ENCODE data around the gene SELPLG. TPM values are rescaled to one million over a fixed set of nuclear protein-coding genes. Genes with fewer than 3 reads are reported as not detected.
A peak's percentile ranks its signal among the peaks of the same experiment; 100 is the strongest.

The SELPLG gene
- total RNA-seq, 1 donor from 2014 or later = 4.2 TPM

DNA sequence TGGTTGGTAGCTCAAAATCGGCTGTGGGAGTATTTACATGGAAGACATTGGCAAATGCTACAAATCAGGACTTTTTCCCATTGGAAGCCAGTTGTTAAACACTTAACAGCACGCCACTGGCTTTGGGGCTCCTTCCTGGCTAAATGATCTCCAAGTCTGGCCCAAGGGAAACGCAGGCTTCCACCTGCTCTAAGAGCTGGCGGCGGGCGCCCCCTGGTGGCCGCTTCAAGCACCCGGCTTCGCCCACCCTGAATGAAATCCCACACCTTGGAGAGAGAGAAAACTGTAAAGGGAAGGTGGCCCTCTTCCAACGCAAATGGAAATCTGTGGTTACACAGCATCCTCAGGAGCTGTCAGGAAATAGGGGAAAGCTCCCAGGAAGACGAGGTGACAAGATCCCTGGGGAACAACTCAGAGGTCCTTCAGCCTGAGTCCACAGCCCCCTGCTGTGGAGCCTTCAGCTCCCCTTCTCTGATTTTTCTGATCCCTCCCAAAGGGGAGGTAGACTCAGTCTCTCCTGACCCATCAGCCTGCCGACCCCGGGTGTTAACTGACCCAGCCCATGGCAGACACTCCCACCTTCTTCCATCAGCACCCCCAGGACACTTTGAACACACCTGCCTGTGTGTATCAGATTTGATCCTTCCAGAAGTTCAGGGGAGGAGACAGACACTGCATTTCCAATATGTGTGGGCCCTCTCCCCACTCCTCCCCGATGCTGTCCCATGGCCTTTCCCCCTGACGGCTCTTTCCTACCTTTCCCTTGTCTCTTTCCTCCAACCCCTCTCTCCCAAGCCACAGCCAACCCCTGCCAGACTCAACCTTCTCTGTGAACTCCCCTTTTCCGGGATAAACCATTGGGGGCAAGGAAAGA is 15.4 kb downstream of the SELPLG start:
- peak; percentile 76 for DNase-seq

DNA sequence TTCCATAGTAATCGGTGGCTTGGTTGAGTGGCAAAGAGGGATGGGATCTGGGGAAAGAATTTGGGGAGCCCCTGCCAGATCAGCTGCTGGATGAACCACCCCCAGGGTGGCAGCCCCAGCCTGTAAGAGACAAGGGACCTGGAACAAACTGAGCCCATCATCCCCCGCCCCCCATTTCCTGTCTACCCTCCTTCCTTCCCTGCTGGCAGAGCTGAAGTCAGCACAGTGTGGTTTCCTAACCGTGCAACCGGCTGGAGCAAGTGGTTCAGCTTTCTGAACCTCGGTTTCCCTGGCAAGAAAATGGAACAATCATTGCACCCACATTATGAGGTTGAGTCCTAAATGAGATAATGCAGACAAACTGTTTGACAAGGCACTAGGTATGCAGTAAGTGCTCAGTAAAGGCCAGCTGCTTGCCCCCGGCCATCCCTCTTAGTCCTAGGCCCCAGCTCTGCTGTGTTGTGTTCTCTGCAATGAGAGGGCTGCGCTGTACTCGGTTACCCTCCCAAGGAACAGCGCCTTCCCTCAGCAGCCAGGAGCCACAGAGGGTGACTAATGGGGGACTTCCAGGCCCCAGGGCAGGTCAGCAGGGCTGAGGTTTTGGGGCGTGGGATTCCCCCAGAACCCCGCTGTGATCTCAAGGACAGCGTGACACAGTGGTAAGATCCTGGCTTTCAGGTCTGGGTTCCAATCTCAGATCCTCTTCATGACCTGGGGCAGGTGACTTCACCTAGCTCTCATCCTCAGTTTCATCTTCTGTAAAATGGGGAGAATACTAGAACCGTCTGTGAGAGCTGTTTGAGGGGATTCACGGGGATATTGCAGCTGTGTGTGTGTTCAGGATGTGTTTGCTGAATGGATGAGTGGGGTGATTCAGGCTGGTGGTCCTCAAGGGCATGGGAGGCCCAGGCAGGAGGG is 16.5 kb downstream of the SELPLG start:
- no peak for DNase-seq

DNA sequence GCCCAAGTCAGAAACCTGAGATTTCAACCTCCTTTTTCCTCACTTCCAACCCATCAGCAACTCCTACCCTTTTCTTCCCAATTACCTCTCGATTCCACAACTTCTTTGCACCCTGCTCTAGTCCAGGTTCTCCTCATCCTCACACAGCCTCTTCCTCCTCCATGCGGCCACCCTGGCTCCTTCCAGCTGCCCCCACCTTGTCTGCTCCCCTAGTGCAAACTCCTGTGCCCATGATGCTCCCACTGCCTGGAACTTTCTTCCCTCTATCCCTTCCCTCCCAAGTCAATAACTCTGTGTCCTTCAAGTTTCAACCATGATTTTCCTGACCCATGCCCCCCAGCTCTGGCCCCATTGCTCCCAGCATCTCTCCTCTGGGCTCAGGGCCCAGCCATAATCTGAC is 17.3 kb downstream of the SELPLG start:
- DNase-seq = no peak

DNA sequence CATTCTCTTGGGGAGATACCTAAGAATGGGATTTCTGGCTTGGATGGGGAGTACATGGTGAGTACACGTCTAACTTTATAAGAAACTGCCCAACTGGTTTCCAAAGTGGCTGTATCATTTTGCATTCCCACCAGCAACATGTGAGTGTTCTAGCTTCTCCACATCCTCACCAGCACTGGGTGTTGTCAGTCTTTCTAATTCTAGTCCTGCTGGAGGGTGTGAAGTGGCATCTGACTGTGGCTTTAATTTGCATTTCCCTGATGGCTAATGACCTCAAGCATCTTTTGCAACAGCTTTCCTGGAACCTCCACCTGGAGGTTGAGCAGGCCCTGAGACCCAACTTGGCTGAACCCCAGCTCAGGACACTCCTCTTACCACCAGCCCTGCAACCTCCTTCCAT is 17.8 kb downstream of the SELPLG start:
- no peak for DNase-seq

DNA sequence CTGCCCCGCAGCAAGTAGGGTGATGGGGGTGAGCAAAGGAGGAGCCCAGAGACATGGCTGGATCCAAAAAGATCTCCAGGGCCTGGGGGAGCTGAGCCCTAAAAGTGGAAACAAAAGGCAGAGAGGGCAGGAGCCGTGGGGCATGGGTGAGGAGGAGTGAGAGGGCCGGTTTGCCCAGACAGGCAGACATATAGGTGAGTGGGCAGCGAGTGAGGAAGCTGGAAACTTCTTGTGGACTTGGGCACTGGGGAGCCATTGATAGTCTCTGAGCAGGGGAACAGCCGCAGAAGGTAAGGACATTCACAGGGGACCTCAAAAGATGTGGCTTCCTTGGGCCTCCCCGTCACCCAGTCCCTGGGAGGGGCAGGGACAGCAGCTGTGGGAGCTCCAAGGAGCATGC is 19.1 kb downstream of the SELPLG start:
- DNase-seq = no peak

DNA sequence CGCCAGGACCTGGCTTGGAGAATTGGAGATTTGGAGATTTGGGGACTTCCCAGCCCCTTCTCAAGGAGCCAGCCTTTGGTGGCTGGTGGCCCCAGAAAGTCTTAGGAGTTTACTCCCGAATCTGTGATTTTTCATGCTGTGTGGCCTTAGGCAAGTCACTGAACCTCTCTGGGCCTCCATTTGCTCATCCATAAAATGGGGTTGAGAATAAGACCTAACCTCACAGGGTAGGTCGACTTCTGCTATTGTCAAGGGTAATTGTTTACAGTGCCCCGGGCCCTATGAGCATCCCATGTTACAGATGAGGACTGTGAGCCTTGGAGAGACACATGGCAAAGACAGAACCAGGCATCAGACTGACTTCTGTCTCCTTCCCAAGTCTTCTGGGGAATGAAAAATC is 19.7 kb downstream of the SELPLG start:
- no peak for DNase-seq

DNA sequence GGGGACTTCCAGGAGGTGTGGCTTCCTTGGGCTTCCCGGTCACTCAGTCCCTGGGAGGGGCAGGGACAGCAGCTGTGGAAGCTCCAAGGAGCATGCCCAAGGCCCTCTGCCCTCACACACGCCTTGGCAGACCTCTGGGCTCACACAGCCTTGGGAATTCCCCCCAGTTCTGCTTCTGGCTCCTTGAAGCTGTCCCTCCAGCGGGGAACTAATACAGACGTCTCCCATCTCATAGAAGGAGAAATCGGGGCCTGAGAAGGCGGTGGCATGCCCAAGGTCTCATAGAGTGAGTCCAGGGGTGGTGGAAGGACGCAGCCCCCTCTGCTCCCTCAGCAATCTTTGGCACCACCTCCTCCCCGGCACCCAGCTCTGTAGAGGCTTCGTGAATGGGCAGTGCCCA is 20.1 kb downstream of the SELPLG start:
- no peak for DNase-seq

DNA sequence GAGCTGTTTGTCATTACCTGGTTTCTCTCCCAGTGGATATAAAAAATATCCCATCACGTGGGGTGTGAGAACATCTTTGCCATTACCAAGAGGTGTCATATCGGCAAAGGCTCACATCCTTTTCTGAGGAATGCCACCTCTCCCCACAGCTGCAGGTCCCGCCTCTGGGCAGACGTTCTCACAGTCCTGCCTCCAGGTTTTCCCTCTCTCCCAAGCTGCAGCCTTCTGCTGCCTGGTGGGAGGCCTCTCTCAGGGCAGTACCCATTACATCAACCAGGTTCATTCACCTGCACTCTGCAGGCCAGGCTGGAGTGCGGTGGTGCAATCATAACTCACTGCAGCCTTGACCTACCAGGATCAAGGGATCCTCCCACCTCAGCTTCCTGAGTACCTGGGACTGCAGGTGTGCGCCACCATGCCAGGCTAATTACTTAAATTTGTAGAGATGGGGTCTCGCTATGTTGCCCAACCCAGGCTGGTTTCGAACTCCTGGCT is 20.9 kb downstream of the SELPLG start:
- no peak for DNase-seq

DNA sequence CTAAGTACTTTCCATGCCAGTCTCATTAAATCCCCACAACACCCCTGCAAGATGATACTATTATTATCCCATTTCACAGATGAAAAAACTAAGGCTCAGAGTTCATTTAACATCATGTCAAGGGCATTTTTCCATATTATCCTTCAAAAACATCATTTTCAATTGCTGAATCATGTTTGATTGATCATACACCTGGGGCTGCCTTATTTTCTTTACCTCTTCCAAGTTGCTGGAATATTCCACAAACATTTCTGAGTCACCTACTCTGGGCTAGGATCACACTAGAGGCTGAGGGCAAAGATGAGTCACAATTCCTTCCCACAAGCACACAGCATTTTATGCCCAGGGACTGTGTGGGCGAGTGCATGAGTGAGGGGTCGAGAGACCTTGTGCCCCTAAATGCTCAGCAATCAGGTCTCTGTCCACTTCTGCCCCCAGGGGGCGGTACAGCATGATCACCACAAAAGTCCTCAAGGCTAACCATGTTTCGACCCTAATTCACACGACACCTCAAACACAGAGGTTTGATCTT is 21.7 kb downstream of the SELPLG start:
- no peak for DNase-seq

DNA sequence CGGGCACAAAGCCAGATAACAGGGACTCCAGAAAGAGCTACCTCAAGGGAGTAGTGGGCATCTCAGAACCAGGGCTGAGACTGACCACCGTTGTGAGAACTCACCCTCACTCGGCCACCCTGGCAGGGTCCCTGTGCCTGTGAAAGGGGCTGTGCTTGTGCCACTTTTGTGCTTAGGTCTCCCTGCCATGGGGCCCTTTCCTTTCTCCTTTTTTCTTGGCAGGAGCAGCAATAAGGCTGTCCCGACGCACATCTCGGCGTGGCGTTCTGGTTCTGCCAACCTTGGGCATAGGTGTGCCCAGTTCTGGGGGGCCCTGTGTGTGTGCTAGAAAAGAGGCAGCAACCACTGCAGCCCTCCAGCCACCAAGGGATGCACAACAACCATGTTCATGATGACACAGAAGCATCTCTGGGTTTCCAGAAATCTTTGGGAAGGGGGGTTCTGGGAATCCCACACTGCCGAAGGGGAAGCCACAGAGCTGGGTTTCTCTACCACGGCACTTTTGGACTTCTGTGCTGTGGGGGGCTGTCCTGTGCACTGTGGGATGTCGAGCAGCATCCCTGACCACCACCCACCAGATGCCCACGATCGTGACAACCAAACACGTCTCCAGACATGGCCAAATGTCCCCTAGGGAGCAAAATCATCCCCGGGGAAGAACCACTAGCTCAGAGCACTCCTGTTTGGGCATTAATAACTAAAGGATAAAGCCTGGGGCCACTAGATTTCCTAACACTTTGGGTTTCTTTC is 22.7 kb downstream of the SELPLG start:
- no peak for DNase-seq

DNA sequence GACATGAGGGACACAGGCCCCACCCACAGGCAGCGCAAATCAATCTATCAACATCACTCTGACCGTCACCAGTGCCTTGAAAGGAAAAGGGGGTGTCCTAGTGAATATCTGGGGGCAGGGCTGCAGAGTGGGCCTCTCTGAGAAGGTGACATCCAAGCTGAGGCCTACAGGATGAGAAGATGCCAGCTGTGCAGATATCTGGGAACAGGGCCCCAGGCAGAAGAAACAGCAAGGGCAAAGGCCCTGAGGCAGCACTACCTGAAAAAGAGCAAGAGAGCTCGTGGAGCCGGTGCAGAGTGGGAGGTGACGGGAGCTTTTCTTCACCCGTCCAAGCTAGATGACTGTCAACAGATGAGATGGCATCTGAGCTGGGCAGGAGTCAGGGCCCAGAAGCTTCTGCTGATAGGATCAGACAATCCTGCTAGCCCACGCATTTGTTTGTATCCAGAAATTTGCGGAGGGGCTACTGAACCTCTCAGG is 23.3 kb downstream of the SELPLG start:
- DNase-seq = no peak

DNA sequence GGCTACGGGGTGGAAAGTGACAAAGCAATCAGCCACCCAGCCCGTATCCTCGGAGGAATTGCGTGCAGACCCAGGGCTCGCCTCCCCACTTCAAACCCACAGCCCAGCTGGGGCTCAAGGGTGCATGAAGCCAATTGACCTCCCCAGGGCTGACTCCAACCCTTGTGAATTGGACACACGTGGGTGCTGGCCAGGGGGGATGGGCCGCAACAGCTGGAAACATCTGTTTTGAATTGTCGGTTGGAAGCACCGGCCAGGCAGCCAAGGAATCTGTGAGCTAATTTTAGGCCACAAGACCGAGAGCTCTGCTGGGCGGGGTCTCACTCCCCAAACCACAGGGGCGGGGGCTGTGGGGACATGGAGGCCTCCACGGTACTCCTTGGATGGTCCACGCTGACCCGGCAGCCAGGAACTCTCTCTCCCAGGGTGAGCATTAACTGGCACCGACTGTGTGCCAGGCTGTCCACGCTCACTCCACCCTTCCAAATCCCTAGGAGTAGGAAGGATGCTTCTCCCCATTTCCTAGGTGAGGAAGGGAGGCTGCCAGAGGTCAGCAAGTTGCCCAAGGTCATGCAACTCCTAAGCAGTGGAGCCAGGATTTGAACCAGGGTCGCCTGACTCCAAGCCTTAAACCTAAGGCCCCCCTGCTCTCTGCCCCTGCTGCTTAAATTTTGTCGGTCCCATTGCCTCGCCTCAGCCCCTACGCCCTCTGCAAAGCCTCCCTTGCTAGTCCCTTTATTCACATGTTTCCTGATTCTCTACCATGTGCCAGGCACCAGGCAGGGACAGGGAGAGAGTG is 24.0 kb downstream of the SELPLG start:
- peak; percentile 88 for DNase-seq

DNA sequence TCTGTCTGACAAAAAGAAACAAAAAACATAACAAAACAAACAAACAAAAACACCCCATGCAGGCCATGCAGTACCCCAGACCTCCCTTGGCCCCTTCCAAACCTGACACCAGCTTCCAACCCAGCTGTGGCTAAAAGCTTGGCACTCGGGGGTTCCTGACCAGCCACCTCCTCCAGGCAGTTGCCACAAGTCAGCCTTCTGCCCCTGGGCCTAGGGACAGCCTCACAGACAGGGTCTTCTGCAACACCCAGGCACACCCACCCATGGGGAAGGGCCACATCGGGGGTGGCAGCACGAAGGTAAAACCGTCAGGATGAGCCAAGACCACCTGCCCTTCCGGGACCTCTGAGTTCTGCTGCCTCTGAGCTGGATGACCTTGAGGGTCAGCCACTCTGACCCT is 25.1 kb downstream of the SELPLG start:
- no peak for DNase-seq

DNA sequence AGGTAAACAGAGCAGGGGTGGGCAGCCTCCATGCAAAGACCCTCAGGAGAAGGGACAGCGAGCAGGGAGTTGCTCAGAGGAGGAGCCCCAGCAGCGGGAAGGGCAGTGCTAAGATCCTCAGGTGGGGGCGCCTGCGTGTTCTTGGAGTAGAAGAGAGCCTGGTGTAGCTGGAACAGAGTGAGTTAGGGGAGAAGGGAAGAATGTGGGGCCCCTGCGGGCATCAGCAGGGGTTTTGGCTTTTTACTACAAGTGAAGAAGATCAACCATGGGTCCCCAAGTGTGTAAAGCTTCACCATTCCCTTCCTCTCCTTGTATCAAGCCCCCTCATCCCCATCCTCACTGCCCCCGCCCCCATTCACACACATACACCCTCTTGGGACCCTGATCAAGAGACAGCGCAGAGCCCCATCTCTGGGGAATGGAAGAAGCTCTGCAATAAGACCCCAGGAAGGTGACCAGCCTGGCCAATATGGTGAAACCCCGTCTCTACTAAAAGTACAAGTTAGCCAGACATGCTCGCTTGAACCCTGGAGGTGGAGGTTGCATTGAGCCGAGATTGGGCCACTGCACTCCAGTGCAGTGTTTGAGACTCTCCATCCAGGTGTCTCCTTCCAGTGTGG is 25.6 kb downstream of the SELPLG start:
- DNase-seq = no peak

DNA sequence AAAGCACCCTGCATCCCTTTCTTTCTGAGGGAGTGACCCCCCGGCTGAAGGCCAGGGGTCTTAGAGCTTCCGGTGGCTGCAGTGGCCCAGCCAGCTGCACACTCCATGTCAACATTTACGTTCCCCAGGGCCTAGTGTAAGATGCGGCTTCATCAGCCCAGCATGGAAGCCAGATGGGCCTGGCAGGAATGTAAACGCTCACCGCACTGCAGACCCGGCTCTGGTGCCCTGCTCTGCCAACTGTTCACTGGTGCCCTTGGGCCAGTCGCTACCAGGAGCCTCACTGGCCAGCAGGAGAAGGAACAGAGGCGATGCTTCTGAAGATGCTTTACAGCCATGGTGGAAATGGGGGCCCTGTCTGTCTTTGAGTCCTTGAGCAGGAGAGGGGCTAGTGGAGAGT is 27.2 kb downstream of the SELPLG start:
- no peak for DNase-seq

DNA sequence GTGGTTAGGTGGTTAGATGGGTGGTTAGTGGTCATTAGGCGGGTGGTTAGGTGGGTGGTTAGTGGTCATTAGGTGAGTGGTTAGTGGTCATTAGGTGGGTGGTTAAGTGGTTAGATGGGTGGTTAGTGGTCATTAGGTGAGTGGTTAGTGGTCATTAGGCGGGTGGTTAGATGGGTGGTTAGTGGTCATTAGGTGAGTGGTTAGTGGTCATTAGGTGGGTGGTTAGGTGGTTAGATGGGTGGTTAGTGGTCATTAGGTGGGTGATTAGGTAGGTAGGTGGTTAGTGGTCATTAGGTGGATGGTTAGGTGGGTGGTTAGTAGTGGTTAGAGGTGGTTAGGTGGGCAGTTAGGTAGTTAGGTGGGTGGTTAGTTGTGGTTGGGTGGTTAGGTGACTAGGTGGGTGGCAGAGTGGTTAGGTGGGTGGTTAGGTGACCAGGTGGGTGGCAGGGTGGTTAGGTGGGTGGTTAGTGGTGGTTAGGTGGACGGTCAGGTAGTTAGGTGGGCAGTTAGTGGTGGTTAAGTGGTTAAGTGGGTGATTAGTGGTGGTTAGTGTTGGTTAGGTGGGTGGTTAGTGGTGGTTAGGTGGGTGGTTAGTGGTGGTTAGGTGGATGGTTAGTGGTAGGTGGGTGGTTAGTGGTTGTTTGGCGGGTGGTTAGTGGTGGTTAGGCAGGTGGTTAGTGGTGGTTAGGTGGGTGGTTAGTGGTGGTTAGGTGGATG is 27.8 kb downstream of the SELPLG start:
- DNase-seq = no peak

DNA sequence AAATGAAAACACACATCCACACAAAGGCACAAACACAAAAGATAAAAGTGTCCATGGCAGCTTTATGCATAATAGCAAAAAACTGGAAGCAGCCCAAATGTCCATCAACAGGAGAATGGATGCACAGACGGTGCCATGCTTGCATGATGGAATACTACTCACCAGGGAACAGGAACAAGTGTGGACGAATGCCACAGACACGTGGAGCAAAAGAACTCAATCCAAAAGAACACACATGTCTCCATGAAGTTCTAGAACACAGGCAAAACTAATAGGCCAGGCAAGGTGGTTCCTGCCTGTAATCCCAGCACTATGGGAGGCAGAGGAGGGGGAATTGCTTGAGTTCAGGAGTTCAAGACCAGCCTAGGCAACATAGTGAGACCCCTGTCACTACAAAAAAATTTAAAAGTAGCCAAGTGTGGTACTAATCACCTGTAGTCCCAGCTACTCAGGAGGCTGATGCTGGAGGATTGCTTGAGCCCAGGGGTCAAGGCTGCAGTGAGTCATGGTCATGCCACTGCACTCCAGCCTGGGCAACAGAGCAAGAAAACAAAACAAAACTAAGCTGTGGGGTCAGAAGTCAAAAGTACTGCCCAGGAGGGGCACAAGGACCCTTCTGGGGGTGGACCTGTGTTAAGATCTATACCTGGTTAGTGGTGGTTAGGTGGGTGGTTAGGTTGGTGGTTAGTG is 28.5 kb downstream of the SELPLG start:
- no peak for DNase-seq

DNA sequence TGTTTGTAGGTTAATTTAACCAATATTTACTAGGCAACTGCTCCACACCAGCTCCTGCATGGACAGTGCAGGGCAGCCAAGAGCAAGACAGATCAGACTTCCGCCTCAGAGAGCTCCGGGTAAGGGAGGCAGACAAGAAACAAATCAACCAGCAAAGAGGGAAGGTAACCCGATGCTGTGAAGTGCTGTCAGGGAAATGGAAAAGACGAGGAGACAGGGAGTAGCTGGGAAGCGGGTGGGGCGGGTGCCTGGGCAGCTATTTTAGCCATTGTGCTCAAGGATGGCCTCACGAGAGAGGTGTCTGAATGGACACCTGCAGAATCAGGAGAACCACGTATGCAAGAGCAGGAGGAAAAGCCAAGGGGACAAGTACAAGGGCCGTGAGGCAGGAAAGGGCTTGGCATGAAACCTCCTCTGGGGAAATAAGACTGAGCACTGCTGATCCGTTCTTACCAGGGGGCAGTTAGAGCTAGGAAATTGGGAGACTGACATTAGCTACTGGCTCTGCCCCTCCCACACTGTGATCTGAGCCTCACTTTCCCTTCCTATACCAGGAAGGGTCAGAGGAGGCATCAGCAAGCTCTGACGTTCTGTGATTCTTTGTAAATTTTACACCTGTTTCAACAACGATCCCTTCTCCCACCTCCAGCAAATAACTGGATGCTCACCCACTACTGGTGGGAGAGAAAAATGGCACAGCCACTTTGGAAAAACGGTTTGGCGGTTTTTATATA is 29.3 kb downstream of the SELPLG start:
- no peak for DNase-seq

DNA sequence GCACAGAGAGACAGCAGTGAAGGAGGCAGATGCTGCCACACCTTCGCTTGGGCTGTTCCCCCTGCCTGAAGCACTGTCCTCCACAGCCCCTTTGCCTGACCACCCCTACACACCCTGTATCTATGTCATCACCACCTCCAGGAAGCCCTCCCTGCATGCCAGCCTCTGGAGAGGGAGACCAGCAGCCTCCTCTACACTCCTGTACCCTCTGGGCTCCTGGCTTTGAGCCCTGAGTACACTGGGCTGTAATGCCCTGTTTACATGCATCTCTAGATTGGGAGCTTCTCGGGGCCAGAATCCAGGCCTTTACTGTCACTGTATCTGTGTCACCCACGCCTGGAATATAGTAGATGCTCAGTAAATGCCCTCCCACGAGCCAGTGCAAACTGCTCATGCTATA is 30.0 kb downstream of the SELPLG start:
- no peak for DNase-seq
